Ovary (tissue), 9 donors: ENCODE data around the gene PROSER1. TPM values are rescaled to one million over a fixed set of nuclear protein-coding genes. Genes with fewer than 3 reads are reported as not detected.

Experiments
- DNase-seq, 5 donors: peaks; one replicate each; pipeline ENCODE4 v3.0.0-alpha.2; 2019 to 2020
- H3K27ac ChIP-seq, 2 donors: fragments of 200-600 bp; one replicate each; pipeline versions ENCODE4 v1.5.1 to v1.8.0; 2019 to 2022
- H3K27me3 ChIP-seq: fragments of 200-600 bp; one replicate; pipeline ENCODE4 v1.8.0; 2022
- H3K36me3 ChIP-seq: fragments of 200-600 bp; sonication (generic); one replicate; pipeline ENCODE4 v1.5.1; 2019
- H3K4me1 ChIP-seq: one replicate; pipeline ENCODE4 v1.8.1; 2013; ENCODE audit warnings: mild to moderate bottlenecking, moderate library complexity; ENCODE audit not compliant: insufficient read depth
- H3K4me3 ChIP-seq: fragments of 200-600 bp; sonication (generic); one replicate; pipeline ENCODE4 v1.5.1; 2017
- H3K9me3 ChIP-seq, 2 donors: fragments of 200-600 bp in 1 of 2; sonication (generic) in 1 of 2; one replicate each; pipeline versions ENCODE4 v1.5.1 to v1.8.1; 2013 to 2019; ENCODE audit warnings: mild to moderate bottlenecking in 1 of 2, moderate library complexity in 1 of 2
- CTCF ChIP-seq, 3 donors: fragments of 450-650 bp in 2 of 3; fragments of 200-600 bp in 1 of 3; IDR thresholded peaks; one replicate each; pipeline versions ENCODE4 v1.5.1 to v1.8.0; 2016 to 2022; ENCODE audit warnings: antibody characterized with exemption in 3 of 3, mild to moderate bottlenecking in 1 of 3
- EP300 ChIP-seq: sonication (generic); formaldehyde crosslinking; IDR thresholded peaks from one replicate; pipeline ENCODE4 v1.6.1; 2017; ENCODE audit warnings: antibody characterized with exemption
- POLR2A ChIP-seq: fragments of 450-650 bp; IDR thresholded peaks from one replicate; pipeline ENCODE4 v1.6.1; 2017; ENCODE audit warnings: antibody characterized with exemption, mild to moderate bottlenecking, moderate library complexity
- WGBS, 3 donors: extraction: QIAGEN DNeasy Blood & Tissue Kit in 1 of 3; methylation state at CpG; one replicate each; pipeline versions ENCODE4 v1.1.5 to v1.1.7; 2013 to 2017; 5-methylcytosine and 5-hydroxymethylcytosine counted together
- intact Hi-C, 4 donors: fragments of 100-400 bp; cut with DNase I; formaldehyde crosslinking; loops; one replicate each; pipeline versions ENCODE4 v1.11.0 to v1.15.1; 2022 to 2023
- polyA plus RNA-seq, 2 donors: library from polyadenylated mRNA; stranded (reverse); fragments of 200-250 nt in 1 of 2; fragments of 350-450 nt in 1 of 2; fragmentation: Illumina TruSeq in 1 of 2; extraction: RNeasy Lipid Tissue Mini Kit (QIAGEN cat#74804) in 1 of 2; gene quantifications; one replicate each; pipeline ENCODE4 v1.2.3, GENCODE V29; 2013 to 2014
- total RNA-seq, 7 donors: library from RNA; depleted of rRNA in 2 of 7; stranded (reverse); fragments of >200 nt in 2 of 7; fragmentation: NEBNext Ultra II Directional in 3 of 7; extraction: Animal tissue kit (Norgen Biotek cat#: 25700) in 3 of 7; gene quantifications; one replicate each; pipeline versions ENCODE4 v1.1.0 to v1.2.4, GENCODE V29; 2016 to 2023
- donor health status: DM: no; HTN: no; CAD: no; lungs with moderate emphysema.
- donor health status: DM: no; HTN: no; CAD: no.
- donor health status: Bipolar disorder and iron deficiency.
- donor health status: DM: yes; HTN: yes; CAD: no.
- donor health status: DM: no; HTN: no; CAD: no.
- donor health status: DM: yes; HTN: yes; CAD: no.

PROSER1 gene
- total and polyA plus RNA-seq, 9 donors, result 5.3 to 25.3 (median 16.9) TPM

- Histone ChIP-seq H3K4me1 (peaks cover 2% of the 10 kb centered on the region), H3K27ac (peak overlapping the region in 1 of 2 donors; percentile 78), H3K27me3 (no peaks in the 10 kb centered on the region), H3K9me3 (no peaks in the 10 kb centered on the region), H3K36me3 (no peaks in the 10 kb centered on the region), H3K4me3 (peak overlapping the region; percentile 94)
- WGBS, 3 donors, result 0 to 1% (median 0%) methylated on average over 15 of the region's 15 CpGs
- TF ChIP-seq CTCF (IDR thresholded peaks at IDR 0.05) (no peak), POLR2A (no peak), EP300 (no peak)
- no peak for DNase-seq
- intact Hi-C loops, result no loop called here
Observed at GRCh38 chr13:39038569-39039030, 711 bp upstream of the PROSER1 start.

GRCh38 chr13:39037410-39037879 is 444 bp downstream of the PROSER1 start:
- H3K27ac ChIP-seq, result peak overlapping the region in 1 of 2 donors; percentile 78
- DNase-seq, result no peak
- peak overlapping the region; percentile 94 for H3K4me3 ChIP-seq
- no peaks in the 10 kb centered on the region for H3K36me3 ChIP-seq
- 0 to 1% (median 0%) methylated on average over 26 to 39 of the region's 39 CpGs for WGBS, 3 donors
- peaks cover 2% of the 10 kb centered on the region for H3K4me1 ChIP-seq
- H3K9me3 ChIP-seq, result no peaks in the 10 kb centered on the region
- no peaks in the 10 kb centered on the region for H3K27me3 ChIP-seq
- TF ChIP-seq CTCF (IDR thresholded peaks at IDR 0.05) (no peak), EP300 (no peak), POLR2A (no peak)
- intact Hi-C loops, result no loop called here

GRCh38 chr13:39036212-39036611 is 1.7 kb downstream of the PROSER1 start:
- Histone ChIP-seq H3K4me3 (peak overlapping the region; percentile 94), H3K4me1 (peaks cover 2% of the 10 kb centered on the region), H3K9me3 (no peaks in the 10 kb centered on the region), H3K27ac (no peak overlapping the region), H3K27me3 (no peaks in the 10 kb centered on the region), H3K36me3 (no peaks in the 10 kb centered on the region)
- TF ChIP-seq POLR2A (no peak), EP300 (no peak), CTCF (IDR thresholded peaks at IDR 0.05) (no peak)
- no peak for DNase-seq
- WGBS, 3 donors, result 2% methylated on average over 9 of the region's 9 CpGs
- intact Hi-C loops, result no loop called here

- Histone ChIP-seq H3K27me3 (no peaks in the 10 kb centered on the region), H3K9me3 (no peaks in the 10 kb centered on the region), H3K4me1 (peaks cover 2% of the 10 kb centered on the region), H3K36me3 (no peaks in the 10 kb centered on the region), H3K27ac (no peak overlapping the region), H3K4me3 (peak overlapping the region; percentile 94)
- TF ChIP-seq CTCF (IDR thresholded peaks at IDR 0.05) (no peak), POLR2A (no peak), EP300 (no peak)
- DNase-seq, result no peak
- intact Hi-C loops, result no loop called here
- 34 to 44% (median 36%) methylated on average over 2 of the region's 2 CpGs for WGBS, 3 donors
Observed at GRCh38 chr13:39035799-39036198, 2.1 kb downstream of the PROSER1 start.
